H9 (cell line): ENCODE measurements around the gene DYDC1. TPM values are rescaled to one million over a fixed set of nuclear protein-coding genes. Genes with fewer than 3 reads are reported as not detected.

ENCODE experiments used
- DNase-seq: peaks from one replicate; pipeline ENCODE4 v3.0.0-alpha.2; 2017
- H2AFZ ChIP-seq: one replicate; pipeline ENCODE4 v1.6.1; 2013; ENCODE audit warnings: mild to moderate bottlenecking, low read length, control low read depth, moderate library complexity
- H2AK5ac ChIP-seq: 2 replicates; pipeline ENCODE4 v1.6.1; 2013; ENCODE audit warnings: low read length, control low read depth, mixed read lengths; ENCODE audit not compliant: insufficient read length
- H2BK120ac ChIP-seq: one replicate; pipeline ENCODE4 v1.6.1; 2013; ENCODE audit warnings: low read depth, mild to moderate bottlenecking, low read length, control low read depth, inconsistent platforms; ENCODE audit not compliant: poor library complexity, severe bottlenecking
- H2BK12ac ChIP-seq: 2 replicates; pipeline ENCODE4 v1.6.1; 2013; ENCODE audit warnings: low read length, control low read depth, mixed read lengths, low read depth; ENCODE audit not compliant: insufficient read length
- H2BK15ac ChIP-seq: 2 replicates; pipeline ENCODE4 v1.6.1; 2013; ENCODE audit warnings: low read depth, low read length, control low read depth
- H2BK20ac ChIP-seq: one replicate; pipeline ENCODE4 v1.6.1; 2013; ENCODE audit warnings: low read depth, mild to moderate bottlenecking, low read length, control low read depth, inconsistent platforms; ENCODE audit not compliant: poor library complexity, severe bottlenecking
- H2BK5ac ChIP-seq: 2 replicates; pipeline ENCODE4 v1.6.1; 2013; ENCODE audit warnings: low read length, control low read depth, mixed read lengths; ENCODE audit not compliant: insufficient read length
- H3K14ac ChIP-seq: 2 replicates; pipeline ENCODE4 v1.6.1; 2013; ENCODE audit warnings: low read length, control low read depth; ENCODE audit not compliant: insufficient read depth
- H3K18ac ChIP-seq: 2 replicates; pipeline ENCODE4 v1.6.1; 2013; ENCODE audit warnings: low read depth, mild to moderate bottlenecking, mixed read lengths, low read length, control low read depth; ENCODE audit not compliant: insufficient read length
- H3K23ac ChIP-seq: 2 replicates; pipeline ENCODE4 v1.6.1; 2013; ENCODE audit warnings: low read length, control low read depth, mixed read lengths, low read depth; ENCODE audit not compliant: insufficient read length
- H3K23me2 ChIP-seq: 2 replicates; pipeline ENCODE4 v1.6.1; 2013; ENCODE audit warnings: low read depth, mild to moderate bottlenecking, mixed read lengths, low read length, control low read depth; ENCODE audit not compliant: insufficient read length, poor library complexity, severe bottlenecking
- H3K27ac ChIP-seq: 2 replicates; pipeline ENCODE4 v1.5.1; 2013; ENCODE audit warnings: low read length, control low read depth, mixed read lengths, low read depth; ENCODE audit not compliant: insufficient read length
- H3K27me3 ChIP-seq: 2 replicates; pipeline ENCODE4 v1.6.1; 2013; ENCODE audit warnings: low read length, control low read depth, inconsistent platforms; ENCODE audit not compliant: insufficient read depth
- H3K4ac ChIP-seq: 2 replicates; pipeline ENCODE4 v1.6.1; 2013; ENCODE audit warnings: low read depth, mild to moderate bottlenecking, control low read depth, inconsistent platforms, low read length, moderate library complexity
- H3K4me1 ChIP-seq: 2 replicates; pipeline ENCODE4 v1.6.1; 2013; ENCODE audit warnings: low read length, control low read depth, inconsistent platforms; ENCODE audit not compliant: insufficient read depth
- H3K4me2 ChIP-seq: 2 replicates; pipeline ENCODE4 v1.6.1; 2013; ENCODE audit warnings: low read length, control low read depth, mixed read lengths; ENCODE audit not compliant: insufficient read length, insufficient read depth
- H3K56ac ChIP-seq: 2 replicates; pipeline ENCODE4 v1.6.1; 2013; ENCODE audit warnings: low read depth, mild to moderate bottlenecking, mixed read lengths, low read length, control low read depth; ENCODE audit not compliant: insufficient read length
- H3K79me1 ChIP-seq: 2 replicates; pipeline ENCODE4 v1.6.1; 2013; ENCODE audit warnings: low read depth, mild to moderate bottlenecking, moderate library complexity, low read length, control low read depth, inconsistent platforms; ENCODE audit not compliant: insufficient read depth, poor library complexity, severe bottlenecking
- H3K79me2 ChIP-seq: 2 replicates; pipeline ENCODE4 v1.6.1; 2013; ENCODE audit warnings: low read length, control low read depth, inconsistent platforms; ENCODE audit not compliant: insufficient read depth
- H3K9ac ChIP-seq: 2 replicates; pipeline ENCODE4 v1.6.1; 2013; ENCODE audit warnings: low read length, control low read depth, mixed read lengths; ENCODE audit not compliant: insufficient read length; ENCODE audit errors: extremely low read depth
- H3K9me3 ChIP-seq: one replicate; pipeline ENCODE4 v1.6.1; 2013; ENCODE audit warnings: low read depth, low read length, inconsistent platforms; ENCODE audit not compliant: control insufficient read depth
- H3T11ph ChIP-seq: one replicate; pipeline ENCODE4 v1.6.1; 2013; ENCODE audit warnings: mild to moderate bottlenecking, low read length, control low read depth, inconsistent platforms
- H4K20me1 ChIP-seq: one replicate; pipeline ENCODE4 v1.6.1; 2013; ENCODE audit not compliant: control insufficient read depth, insufficient read length, insufficient read depth
- H4K5ac ChIP-seq: 2 replicates; pipeline ENCODE4 v1.6.1; 2013; ENCODE audit warnings: low read depth, mild to moderate bottlenecking, mixed read lengths, low read length, control low read depth; ENCODE audit not compliant: insufficient read length
- H4K8ac ChIP-seq: replicated peaks from 2 replicates; pipeline ENCODE4 v1.6.1; 2013; ENCODE audit warnings: low read length, control low read depth, mixed read lengths, low read depth; ENCODE audit not compliant: insufficient read length
- H4K91ac ChIP-seq: 2 replicates; pipeline ENCODE4 v1.6.1; 2013; ENCODE audit warnings: low read depth, mild to moderate bottlenecking, moderate library complexity, mixed read lengths, low read length, control low read depth; ENCODE audit not compliant: insufficient read length
- H3K27ac Mint-ChIP-seq, 3 experiments: 2 replicates in 2 of 3; 3 replicates in 1 of 3; pipeline ENCODE4 v1.8.0; 2020 to 2021; ENCODE audit warnings: mixed read lengths in 3 of 3, mild to moderate bottlenecking in 1 of 3, moderate library complexity in 1 of 3
- H3K27me3 Mint-ChIP-seq: 2 replicates; pipeline ENCODE4 v1.8.0; 2021; ENCODE audit warnings: low read depth, mild to moderate bottlenecking, moderate library complexity, mixed read lengths
- H3K36me3 Mint-ChIP-seq, 3 experiments: 2 replicates in 2 of 3; 3 replicates in 1 of 3; pipeline ENCODE4 v1.8.0; 2020 to 2021; ENCODE audit warnings: low read depth in 3 of 3, mixed read lengths in 3 of 3; ENCODE audit not compliant: insufficient read depth in 1 of 3
- H3K4me1 Mint-ChIP-seq, 2 experiments: 2 replicates each; pipeline ENCODE4 v1.8.0; 2020; ENCODE audit warnings: mixed read lengths in 2 of 2
- H3K4me3 Mint-ChIP-seq, 2 experiments: 2 replicates in 1 of 2; 3 replicates in 1 of 2; pipeline ENCODE4 v1.8.0; 2020 to 2021; ENCODE audit warnings: mild to moderate bottlenecking in 2 of 2, mixed read lengths in 2 of 2, moderate library complexity in 1 of 2
- H3K9me3 Mint-ChIP-seq, 2 experiments: 2 replicates in 1 of 2; 3 replicates in 1 of 2; pipeline ENCODE4 v1.8.0; 2020; ENCODE audit warnings: mild to moderate bottlenecking in 2 of 2, mixed read lengths in 2 of 2, moderate library complexity in 1 of 2
- CTCF ChIP-seq: fragments of 200-600 bp; sonication (generic); conservative IDR thresholded peaks from 3 replicates; pipeline ENCODE4 v1.8.0; 2021; ENCODE audit warnings: antibody characterized with exemption, mild to moderate bottlenecking
- WGBS: extraction: QIAGEN DNeasy Blood & Tissue Kit; methylation state at CpG from one replicate; pipeline ENCODE4 v1.1.7; 2013; ENCODE audit warnings: missing lambda C conversion rate, low lambda C conversion rate, mixed read lengths; ENCODE audit not compliant: insufficient read length; ENCODE audit errors: extremely low coverage; 5-methylcytosine and 5-hydroxymethylcytosine counted together
- long read RNA-seq: library from polyadenylated mRNA; unstranded; transcript quantifications from one replicate; pipeline ENCODE4 v2.0.0, GENCODE V29; 2020
- total RNA-seq: library from RNA; stranded (reverse); gene quantifications from 2 replicates; pipeline ENCODE4 v1.2.1, GENCODE V29; 2021

Gene DYDC1
- total RNA-seq, result not detected in 2 replicates
- long read RNA-seq, result 0 reads

GRCh38 chr10:80356563-80356988, at the start of gene DYDC1, which contains the start of gene DYDC2:
DYDC1 (minus strand) TSS chr10:80356755; CDS start chr10:80352601, 4,154 bp downstream.
DYDC2 (plus strand) TSS chr10:80356781; CDS start chr10:80362444, 5,663 bp downstream.
- peak; percentile 94 for DNase-seq
- no peak within 1 kb of the TSS for H3K27ac ChIP-seq
- peak within 1 kb of the TSS in 2 of 3 experiments; percentile 59 to 95; a peak in 2 of 7 replicates for H3K27ac Mint-ChIP-seq

More at GRCh38 chr10:80356563-80356988, at the start of gene DYDC1, which contains the start of gene DYDC2:
- Histone ChIP-seq H3K56ac (no peak within 1 kb of the TSS), H3K9ac (no peak within 1 kb of the TSS), H3K23me2 (peaks cover 5% of the 10 kb centered on the region), H2AK5ac (no peak within 1 kb of the TSS), H3K27me3 (no peaks in the 10 kb centered on the region; the same call in 1 of the 2 replicates), H3K4me2 (peak within 1 kb of the TSS; percentile 42), H3T11ph (no peak within 1 kb of the TSS), H4K8ac (no peak within 1 kb of the TSS), H2AFZ (no peak within 1 kb of the TSS), H3K4me1 (no peaks in the 10 kb centered on the region; the same call in 1 of the 2 replicates), H2BK120ac (no peak within 1 kb of the TSS), H3K4ac (no peak within 1 kb of the TSS), H2BK5ac (no peak within 1 kb of the TSS), H4K5ac (no peak within 1 kb of the TSS), H3K23ac (no peak within 1 kb of the TSS), H3K79me2 (no peaks in the 10 kb centered on the region), H3K9me3 (no peaks in the 10 kb centered on the region), H2BK20ac (no peak within 1 kb of the TSS), H3K79me1 (no peaks in the 10 kb centered on the region), H2BK12ac (no peak within 1 kb of the TSS), H2BK15ac (no peak within 1 kb of the TSS), H3K14ac (peak within 1 kb of the TSS; percentile 85), H4K20me1 (no peaks in the 10 kb centered on the region), H3K18ac (peak within 1 kb of the TSS; percentile 79), H4K91ac (no peak within 1 kb of the TSS)
- WGBS, result no CpG with 5 or more reads among the region's 43 CpGs
- Mint-ChIP-seq H3K27me3 (peaks cover 37% of the 10 kb centered on the region), H3K4me1 (peaks cover 11 to 17% of the 10 kb centered on the region in 2 experiments), H3K4me3 (peak within 1 kb of the TSS; percentile 86 to 87), H3K9me3 (no peaks in the 10 kb centered on the region; a peak in 2 of 5 replicates), H3K36me3 (peaks cover 0 to 3% (median 0%) of the 10 kb centered on the region in 3 experiments; a peak in 2 of 7 replicates)
- no peak for TF ChIP-seq CTCF
